MCF 10A (cell line): Measurements from ENCODE around the gene CHIT1. TPM values are rescaled to one million over a fixed set of nuclear protein-coding genes. Genes with fewer than 3 reads are reported as not detected.

Experiments used
- BruUV-seq: library from RNA; stranded (reverse); fragments of 400-500 nt; replicated peaks from 2 replicates; lab custom pipeline; 2021; lab: Mats Ljungman, UMichigan
- CTCF ChIA-PET: fragments of 300-600 bp; sonication (Branson Sonifier 250); formaldehyde crosslinking; extraction: SDS; loops from one replicate; lab custom pipeline; 2021; ENCODE audit warnings: antibody characterized with exemption, inconsistent platforms; lab: Yijun Ruan, JAX
- POLR2A ChIA-PET: fragments of 300-600, 350-650 bp; sonication (Branson Sonifier 250); formaldehyde crosslinking; extraction: SDS; loops from one replicate; lab custom pipeline; 2020; ENCODE audit warnings: antibody characterized with exemption, inconsistent platforms; lab: Yijun Ruan, JAX
- DNase-seq: peaks from one replicate; pipeline ENCODE4 v3.0.0-alpha.2; 2018; ENCODE audit not compliant: unreplicated experiment
- H3K27ac Mint-ChIP-seq: one replicate; pipeline ENCODE4 v1.8.0; 2022; ENCODE audit warnings: mild to moderate bottlenecking, low read depth, mixed read lengths; ENCODE audit not compliant: unreplicated experiment
- H3K27me3 Mint-ChIP-seq: one replicate; pipeline ENCODE4 v1.8.0; 2022; ENCODE audit warnings: mixed read lengths; ENCODE audit not compliant: insufficient read depth, unreplicated experiment
- H3K36me3 Mint-ChIP-seq: one replicate; pipeline ENCODE4 v1.8.0; 2022; ENCODE audit warnings: mild to moderate bottlenecking, moderate library complexity, mixed read lengths; ENCODE audit not compliant: insufficient read depth, unreplicated experiment
- H3K4me1 Mint-ChIP-seq: one replicate; pipeline ENCODE4 v1.8.0; 2022; ENCODE audit warnings: mixed read lengths; ENCODE audit not compliant: insufficient read depth, unreplicated experiment
- H3K4me3 Mint-ChIP-seq: one replicate; pipeline ENCODE4 v1.8.0; 2022; ENCODE audit warnings: mild to moderate bottlenecking, moderate library complexity, mixed read lengths; ENCODE audit not compliant: unreplicated experiment
- H3K9me3 Mint-ChIP-seq: one replicate; pipeline ENCODE4 v1.8.0; 2022; ENCODE audit warnings: mixed read lengths; ENCODE audit not compliant: unreplicated experiment
- intact Hi-C: fragments of 100-400 bp; cut with micrococcal nuclease; formaldehyde crosslinking; loops from 2 replicates; pipeline ENCODE4 v1.14.1; 2022
- total RNA-seq: library from RNA; stranded (reverse); gene quantifications from 2 replicates; pipeline ENCODE4 v1.2.3, GENCODE V29; 2022
- TF ChIP-seq, protein P1 (sequence below): fragments of 200-600 bp; IDR thresholded peaks from one replicate; pipeline ENCODE4 v1.8.0; 2022; ENCODE audit warnings: antibody characterized with exemption, mild to moderate bottlenecking; ENCODE audit not compliant: unreplicated experiment

The CHIT1 gene
- total RNA-seq, 1 experiment from 2014 or later: not detected

DNA sequence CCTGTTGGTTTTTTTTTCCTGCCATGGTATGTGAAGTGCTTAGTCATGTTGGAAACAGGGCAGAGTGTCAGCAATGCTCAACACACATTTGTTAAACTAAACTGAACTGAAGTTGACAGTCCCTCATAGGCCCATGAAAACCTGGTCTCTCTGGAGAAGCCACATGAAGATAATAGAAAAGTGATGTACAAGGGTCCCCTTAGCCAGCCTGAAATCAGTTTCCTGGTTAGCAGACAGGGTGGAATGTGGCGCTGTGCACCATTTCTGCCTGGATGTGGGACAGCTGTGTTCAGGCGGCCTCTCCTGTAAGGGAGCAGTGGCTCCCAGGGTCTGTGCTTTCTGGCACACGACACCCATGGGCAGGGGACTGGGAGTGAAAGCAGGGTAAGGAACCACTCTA, 33.1 kb downstream of the CHIT1 start:
- ChIA-PET POLR2A (interaction anchor here (1.9 kb wide), 1 partner anchor 190 kb away, joined by 6 read pairs; the partner anchor contains the start of gene TMEM183A), CTCF (interaction anchor here (0.8 to 8.0 kb wide), 4 partner anchors 16 to 45 kb away, joined by 3 to 62 read pairs (median 7); no protein-coding TSS in a partner anchor)
- no peak for DNase-seq
- no peak overlapping the region for H3K4me3 Mint-ChIP-seq
- peaks cover 12% of the 10 kb centered on the region for H3K4me1 Mint-ChIP-seq
- peaks cover 6% of the 10 kb centered on the region for H3K9me3 Mint-ChIP-seq
- H3K27me3 Mint-ChIP-seq: no peaks in the 10 kb centered on the region
- BruUV-seq: no TSS peak
- no peaks in the 10 kb centered on the region for H3K36me3 Mint-ChIP-seq
- intact Hi-C loops: no loop called here
- H3K27ac Mint-ChIP-seq: no peak overlapping the region
- TF ChIP-seq, protein P1, sequence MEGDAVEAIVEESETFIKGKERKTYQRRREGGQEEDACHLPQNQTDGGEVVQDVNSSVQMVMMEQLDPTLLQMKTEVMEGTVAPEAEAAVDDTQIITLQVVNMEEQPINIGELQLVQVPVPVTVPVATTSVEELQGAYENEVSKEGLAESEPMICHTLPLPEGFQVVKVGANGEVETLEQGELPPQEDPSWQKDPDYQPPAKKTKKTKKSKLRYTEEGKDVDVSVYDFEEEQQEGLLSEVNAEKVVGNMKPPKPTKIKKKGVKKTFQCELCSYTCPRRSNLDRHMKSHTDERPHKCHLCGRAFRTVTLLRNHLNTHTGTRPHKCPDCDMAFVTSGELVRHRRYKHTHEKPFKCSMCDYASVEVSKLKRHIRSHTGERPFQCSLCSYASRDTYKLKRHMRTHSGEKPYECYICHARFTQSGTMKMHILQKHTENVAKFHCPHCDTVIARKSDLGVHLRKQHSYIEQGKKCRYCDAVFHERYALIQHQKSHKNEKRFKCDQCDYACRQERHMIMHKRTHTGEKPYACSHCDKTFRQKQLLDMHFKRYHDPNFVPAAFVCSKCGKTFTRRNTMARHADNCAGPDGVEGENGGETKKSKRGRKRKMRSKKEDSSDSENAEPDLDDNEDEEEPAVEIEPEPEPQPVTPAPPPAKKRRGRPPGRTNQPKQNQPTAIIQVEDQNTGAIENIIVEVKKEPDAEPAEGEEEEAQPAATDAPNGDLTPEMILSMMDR: no peak

DNA sequence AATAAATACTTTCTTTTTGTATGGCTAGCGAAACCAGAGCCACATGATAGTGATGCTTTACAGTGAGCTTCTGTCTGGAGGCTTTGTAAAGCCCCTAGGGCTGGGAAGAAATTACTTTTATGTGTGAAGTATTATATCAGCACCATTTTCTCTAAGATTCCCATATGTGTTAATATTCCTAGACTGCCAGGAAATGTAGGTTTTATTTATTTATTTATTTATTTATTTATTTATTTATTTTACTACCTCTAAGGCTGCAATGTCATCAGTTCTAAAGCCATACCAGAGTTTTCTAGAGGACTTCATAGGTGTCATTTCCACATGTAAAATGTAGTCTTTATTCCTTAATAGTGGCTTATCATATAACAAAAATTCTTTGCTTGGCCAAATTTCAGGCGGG, 38.5 kb downstream of the CHIT1 start:
- H3K9me3 Mint-ChIP-seq: no peaks in the 10 kb centered on the region
- H3K4me3 Mint-ChIP-seq: no peak overlapping the region
- DNase-seq: no peak
- peaks cover 33% of the 10 kb centered on the region for H3K27me3 Mint-ChIP-seq
- POLR2A ChIA-PET: no interaction called here
- H3K36me3 Mint-ChIP-seq: no peaks in the 10 kb centered on the region
- CTCF ChIA-PET: interaction anchor here (0.5 to 2.7 kb wide), 5 partner anchors 19 to 152 kb away, joined by 3 to 10 read pairs (median 4); no protein-coding TSS in a partner anchor
- BruUV-seq: no TSS peak
- H3K4me1 Mint-ChIP-seq: peaks cover 12% of the 10 kb centered on the region
- H3K27ac Mint-ChIP-seq: no peak overlapping the region
- TF ChIP-seq, protein P1: no peak
- intact Hi-C loops: no loop called here

DNA sequence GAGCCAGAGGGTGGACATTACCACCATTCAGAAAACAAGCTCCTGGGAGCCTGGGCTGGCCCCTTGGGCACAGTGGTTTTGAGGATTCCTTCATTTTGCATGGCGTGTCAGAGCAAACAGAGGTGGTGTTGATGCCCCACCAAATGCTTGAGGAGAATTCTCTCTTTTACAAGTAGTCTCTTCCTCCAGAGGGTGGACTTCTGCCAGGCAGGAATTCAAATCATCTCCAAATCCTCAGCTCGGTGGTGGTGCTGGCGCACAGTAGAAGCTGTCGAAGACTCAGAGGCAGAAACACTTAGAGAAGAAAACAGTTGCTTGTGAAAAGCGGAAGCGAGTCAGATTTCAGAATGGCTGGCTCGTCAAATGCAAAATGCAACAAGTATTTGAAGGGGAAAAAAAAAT, 39.5 kb downstream of the CHIT1 start:
- no peak for DNase-seq
- POLR2A ChIA-PET: interaction anchor here (0.6 kb wide), 1 partner anchor 35 kb away, joined by 3 read pairs; no protein-coding TSS in a partner anchor
- intact Hi-C loops: no loop called here
- TF ChIP-seq, protein P1: no peak
- Mint-ChIP-seq H3K27me3 (peaks cover 33% of the 10 kb centered on the region), H3K36me3 (no peaks in the 10 kb centered on the region), H3K27ac (no peak overlapping the region), H3K4me3 (no peak overlapping the region), H3K9me3 (no peaks in the 10 kb centered on the region), H3K4me1 (peaks cover 13% of the 10 kb centered on the region)
- CTCF ChIA-PET: interaction anchor here (0.5 to 2.7 kb wide), 8 partner anchors 22 to 190 kb away, joined by 3 to 10 read pairs (median 3); no protein-coding TSS in a partner anchor
- no TSS peak for BruUV-seq

DNA sequence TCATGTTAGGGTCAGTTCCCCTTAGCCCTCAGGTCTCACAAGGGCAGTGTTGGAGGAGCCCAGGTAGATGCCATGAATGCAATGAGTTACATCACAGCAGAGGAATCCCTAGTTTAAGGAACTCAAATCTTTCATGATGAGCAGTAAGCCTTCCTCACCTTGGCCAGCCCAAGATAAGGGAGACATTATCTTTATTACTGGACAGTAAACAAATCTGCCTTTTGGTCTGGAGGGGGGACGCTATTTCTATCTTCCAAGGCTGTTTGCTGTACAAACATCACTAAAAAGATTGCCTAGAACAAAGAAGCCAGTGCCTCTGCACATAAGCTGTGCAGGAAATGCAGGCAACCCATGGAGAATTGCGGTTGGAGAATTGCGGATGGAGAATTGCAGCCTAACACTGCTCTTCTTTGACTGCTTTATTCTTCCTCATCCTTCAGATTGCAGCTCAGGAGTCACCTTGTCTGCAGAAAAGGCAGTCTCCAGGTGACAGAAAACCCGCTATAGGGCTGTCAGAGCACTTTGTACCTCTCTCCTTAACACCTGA, 40.7 kb downstream of the CHIT1 start:
- POLR2A ChIA-PET: interaction anchor here (0.7 kb wide), 1 partner anchor 26 kb away, joined by 3 read pairs; no protein-coding TSS in a partner anchor
- peaks cover 13% of the 10 kb centered on the region for H3K4me1 Mint-ChIP-seq
- H3K9me3 Mint-ChIP-seq: no peaks in the 10 kb centered on the region
- H3K4me3 Mint-ChIP-seq: no peak overlapping the region
- no TSS peak for BruUV-seq
- TF ChIP-seq, protein P1: no peak
- DNase-seq: no peak
- no peak overlapping the region for H3K27ac Mint-ChIP-seq
- H3K27me3 Mint-ChIP-seq: peaks cover 33% of the 10 kb centered on the region
- intact Hi-C loops: no loop called here
- CTCF ChIA-PET: interaction anchor here (0.8 to 5.4 kb wide), 2 partner anchors 15 to 16 kb away, joined by 5 to 47 read pairs; no protein-coding TSS in a partner anchor
- no peaks in the 10 kb centered on the region for H3K36me3 Mint-ChIP-seq
